ENCODE data around the gene XAB2.

DNA sequence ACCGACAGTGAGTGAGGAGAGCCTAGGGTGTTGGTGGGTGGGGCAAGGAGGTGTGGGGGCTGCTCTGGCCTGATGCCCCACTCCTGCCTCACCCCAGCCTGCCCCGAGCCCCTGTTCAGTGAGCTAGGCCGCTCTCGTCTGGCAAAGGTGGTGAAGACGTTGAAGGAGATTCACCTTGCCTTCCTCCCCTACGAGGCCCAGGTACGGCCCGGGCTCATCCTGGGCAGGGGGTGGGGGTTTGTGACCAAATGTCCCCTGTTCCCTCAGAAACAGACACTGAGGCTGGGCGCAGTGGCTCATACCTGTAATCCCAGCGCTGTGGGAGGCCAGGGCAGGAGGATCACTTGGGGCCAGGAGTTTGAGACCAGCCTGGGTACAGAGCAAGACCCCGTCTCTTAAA, 11.5 kb upstream of the XAB2 start:
- TF ChIP-seq, protein P1, sequence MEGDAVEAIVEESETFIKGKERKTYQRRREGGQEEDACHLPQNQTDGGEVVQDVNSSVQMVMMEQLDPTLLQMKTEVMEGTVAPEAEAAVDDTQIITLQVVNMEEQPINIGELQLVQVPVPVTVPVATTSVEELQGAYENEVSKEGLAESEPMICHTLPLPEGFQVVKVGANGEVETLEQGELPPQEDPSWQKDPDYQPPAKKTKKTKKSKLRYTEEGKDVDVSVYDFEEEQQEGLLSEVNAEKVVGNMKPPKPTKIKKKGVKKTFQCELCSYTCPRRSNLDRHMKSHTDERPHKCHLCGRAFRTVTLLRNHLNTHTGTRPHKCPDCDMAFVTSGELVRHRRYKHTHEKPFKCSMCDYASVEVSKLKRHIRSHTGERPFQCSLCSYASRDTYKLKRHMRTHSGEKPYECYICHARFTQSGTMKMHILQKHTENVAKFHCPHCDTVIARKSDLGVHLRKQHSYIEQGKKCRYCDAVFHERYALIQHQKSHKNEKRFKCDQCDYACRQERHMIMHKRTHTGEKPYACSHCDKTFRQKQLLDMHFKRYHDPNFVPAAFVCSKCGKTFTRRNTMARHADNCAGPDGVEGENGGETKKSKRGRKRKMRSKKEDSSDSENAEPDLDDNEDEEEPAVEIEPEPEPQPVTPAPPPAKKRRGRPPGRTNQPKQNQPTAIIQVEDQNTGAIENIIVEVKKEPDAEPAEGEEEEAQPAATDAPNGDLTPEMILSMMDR (IDR thresholded peaks at IDR 0.05), result no peak
- no peak for TF ChIP-seq POLR2A (IDR thresholded peaks at IDR 0.05)
